ENCODE data around the gene HERC2.

Gene HERC2

DNA sequence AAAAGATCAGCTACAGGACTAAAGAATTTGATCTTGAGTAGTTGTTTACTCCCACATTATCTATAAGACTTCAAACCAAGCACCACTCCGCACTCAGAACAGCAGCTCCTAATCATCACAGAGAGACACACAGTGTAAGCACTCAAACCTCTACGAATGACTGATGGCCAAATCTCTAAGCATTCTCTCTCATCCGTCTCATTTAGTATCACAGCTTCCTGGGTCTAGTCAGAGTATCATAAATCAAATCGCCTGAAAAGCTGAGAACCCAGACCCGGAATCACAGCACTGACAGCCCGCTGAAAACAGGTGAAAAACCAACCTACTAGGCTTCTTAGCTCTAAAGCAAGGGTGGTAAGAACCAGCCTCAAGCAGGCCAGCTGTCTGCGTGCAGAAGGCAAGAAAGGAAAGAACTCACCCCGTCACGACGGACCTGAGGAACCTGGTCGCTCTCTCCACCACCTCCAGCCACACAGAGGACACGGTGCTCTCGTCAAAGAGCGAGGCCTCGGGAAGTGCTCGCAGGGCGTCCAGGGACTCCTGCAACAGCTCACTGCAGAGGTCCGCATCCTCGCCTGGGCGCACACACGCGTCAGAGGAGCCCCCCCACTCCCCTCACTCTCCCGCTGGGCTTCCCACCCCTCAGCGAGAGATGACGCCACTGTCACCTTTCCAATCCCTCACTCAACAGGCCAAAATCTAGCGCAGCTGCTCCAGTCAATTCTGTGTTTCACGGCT is 47.9 kb downstream of the HERC2 start:
- Histone ChIP-seq H3K27me3 (no peaks in the 10 kb centered on the region), H3K9me3 (no peaks in the 10 kb centered on the region), H3K4me3 (ENCODE audit: low read depth in 1 of 2, low read length in 1 of 2) (no peak overlapping the region), H3K36me3 (peaks cover 24% of the 10 kb centered on the region), H3K4me1 (ENCODE audit: control insufficient read depth in 1 of 2, insufficient read depth in 1 of 2, low read depth in 1 of 2, low read length in 1 of 2) (no peaks in the 10 kb centered on the region), H3K27ac (no peak overlapping the region)
- TF ChIP-seq CTCF (IDR thresholded peaks at IDR 0.05): no peak

DNA sequence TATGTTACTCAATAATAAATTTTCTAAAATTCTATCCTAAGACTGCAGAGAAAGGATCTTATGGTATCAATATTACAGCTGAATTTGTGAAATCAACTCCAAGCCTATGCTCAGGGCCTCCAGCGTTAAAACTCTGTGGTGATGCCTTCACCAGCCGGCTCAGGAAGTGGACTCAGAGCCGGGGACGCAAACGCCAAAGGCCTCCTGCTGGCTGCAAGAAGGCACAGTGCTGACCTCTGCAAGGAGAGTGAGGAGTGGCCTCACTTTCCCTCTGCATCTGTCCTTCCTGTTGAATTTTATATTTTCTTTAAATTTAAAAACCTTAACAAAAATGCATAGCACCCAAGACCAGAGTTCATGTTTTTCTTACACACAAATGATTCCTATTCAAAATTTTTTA is 48.5 kb downstream of the HERC2 start:
- Histone ChIP-seq H3K4me1 (ENCODE audit: control insufficient read depth in 1 of 2, insufficient read depth in 1 of 2, low read depth in 1 of 2, low read length in 1 of 2) (no peaks in the 10 kb centered on the region), H3K9me3 (no peaks in the 10 kb centered on the region), H3K36me3 (peaks cover 30% of the 10 kb centered on the region), H3K27ac (no peak overlapping the region), H3K27me3 (no peaks in the 10 kb centered on the region), H3K4me3 (ENCODE audit: low read depth in 1 of 2, low read length in 1 of 2) (no peak overlapping the region)
- TF ChIP-seq CTCF (IDR thresholded peaks at IDR 0.05): no peak

DNA sequence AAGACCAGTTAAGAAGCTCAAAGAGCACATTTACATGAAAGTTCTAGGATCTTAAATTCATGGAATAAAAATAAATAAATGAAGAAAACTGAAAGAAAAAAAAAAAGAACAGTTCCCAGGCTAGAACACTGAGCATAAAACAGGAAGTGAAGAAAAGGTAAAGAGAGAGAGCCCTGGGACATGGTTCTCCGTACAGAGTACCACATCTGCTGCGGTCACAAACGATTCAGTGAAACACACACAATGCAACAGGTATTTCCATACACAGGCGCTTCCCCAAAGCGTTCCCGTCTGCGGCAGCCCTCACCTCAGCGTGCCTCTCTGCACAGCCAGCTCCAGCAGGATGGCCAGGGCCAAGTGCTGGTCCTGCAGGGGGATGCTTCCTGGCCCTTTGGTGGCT is 49.4 kb downstream of the HERC2 start:
- Histone ChIP-seq H3K27ac (no peak overlapping the region), H3K4me1 (ENCODE audit: control insufficient read depth in 1 of 2, insufficient read depth in 1 of 2, low read depth in 1 of 2, low read length in 1 of 2) (no peaks in the 10 kb centered on the region), H3K36me3 (peaks cover 39% of the 10 kb centered on the region), H3K9me3 (no peaks in the 10 kb centered on the region), H3K4me3 (ENCODE audit: low read depth in 1 of 2, low read length in 1 of 2) (no peak overlapping the region), H3K27me3 (no peaks in the 10 kb centered on the region)
- no peak for TF ChIP-seq CTCF (IDR thresholded peaks at IDR 0.05)

DNA sequence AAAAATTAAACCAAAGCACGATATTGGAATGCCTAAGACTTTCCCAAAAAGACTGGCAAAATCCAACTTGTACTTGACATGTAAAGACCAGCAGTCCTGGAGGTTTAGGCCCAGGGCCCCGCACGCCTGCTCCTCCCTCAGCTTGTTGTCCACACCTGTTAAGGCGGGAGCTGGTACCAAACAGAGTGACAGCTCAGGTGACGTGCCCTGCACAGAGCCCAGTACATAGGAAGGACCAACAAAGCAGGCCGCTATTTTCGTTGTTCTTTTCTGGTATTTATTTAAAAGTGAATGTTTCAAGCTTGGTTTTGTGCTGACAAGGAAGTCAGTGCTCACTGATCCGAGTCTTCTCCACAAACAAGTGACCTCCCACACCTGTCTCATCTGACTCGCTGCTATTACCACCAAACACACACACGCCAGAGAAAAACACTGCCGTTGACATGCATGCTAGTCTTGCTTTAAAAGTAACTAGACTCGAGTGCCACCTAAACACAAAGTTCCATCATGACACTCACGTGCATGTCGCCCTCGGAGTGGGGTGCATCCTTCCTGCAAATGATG is 50.2 kb downstream of the HERC2 start:
- Histone ChIP-seq H3K27me3 (no peaks in the 10 kb centered on the region), H3K36me3 (peaks cover 44% of the 10 kb centered on the region), H3K9me3 (no peaks in the 10 kb centered on the region), H3K27ac (no peak overlapping the region), H3K4me3 (ENCODE audit: low read depth in 1 of 2, low read length in 1 of 2) (no peak overlapping the region), H3K4me1 (ENCODE audit: control insufficient read depth in 1 of 2, insufficient read depth in 1 of 2, low read depth in 1 of 2, low read length in 1 of 2) (no peaks in the 10 kb centered on the region)
- no peak for TF ChIP-seq CTCF (IDR thresholded peaks at IDR 0.05)

- Histone ChIP-seq H3K4me1 (ENCODE audit: control insufficient read depth in 1 of 2, insufficient read depth in 1 of 2, low read depth in 1 of 2, low read length in 1 of 2) (no peaks in the 10 kb centered on the region), H3K27me3 (no peaks in the 10 kb centered on the region), H3K27ac (no peak overlapping the region), H3K9me3 (no peaks in the 10 kb centered on the region), H3K4me3 (ENCODE audit: low read depth in 1 of 2, low read length in 1 of 2) (no peak overlapping the region), H3K36me3 (peaks cover 57% of the 10 kb centered on the region)
- TF ChIP-seq CTCF (IDR thresholded peaks at IDR 0.05): no peak
These were observed 52.9 kb downstream of the HERC2 start for GRCh38 chr15:28269097-28269496.

All from neutrophil (primary cell).